Endothelial cell (in vitro differentiated cells): ENCODE results near the gene MCOLN3. TPM values are rescaled to one million over a fixed set of nuclear protein-coding genes. Genes with fewer than 3 reads are reported as not detected.
"Not testable (repeated sequence)": the region's sequence is repeated elsewhere in the genome, so short reads cannot be mapped to it uniquely, and the experiment has no call there.

Experiments used
- DNase-seq: peaks from one replicate; pipeline ENCODE4 v3.0.0; 2021; ENCODE audit warnings: low spot score
- H3K27ac Mint-ChIP-seq: one replicate; pipeline ENCODE4 v1.8.0; 2021; ENCODE audit warnings: mixed read lengths, inconsistent platforms; ENCODE audit not compliant: unreplicated experiment
- H3K27me3 Mint-ChIP-seq: one replicate; pipeline ENCODE4 v1.8.0; 2021; ENCODE audit warnings: mild to moderate bottlenecking, moderate library complexity, mixed read lengths, inconsistent platforms; ENCODE audit not compliant: unreplicated experiment
- H3K36me3 Mint-ChIP-seq: one replicate; pipeline ENCODE4 v1.8.0; 2021; ENCODE audit warnings: mild to moderate bottlenecking, low read depth, mixed read lengths, inconsistent platforms; ENCODE audit not compliant: unreplicated experiment
- H3K4me1 Mint-ChIP-seq: one replicate; pipeline ENCODE4 v1.8.0; 2021; ENCODE audit warnings: mild to moderate bottlenecking, mixed read lengths, inconsistent platforms; ENCODE audit not compliant: unreplicated experiment
- H3K4me3 Mint-ChIP-seq: one replicate; pipeline ENCODE4 v1.8.0; 2021; ENCODE audit warnings: mild to moderate bottlenecking, mixed read lengths, inconsistent platforms; ENCODE audit not compliant: unreplicated experiment
- H3K9me3 Mint-ChIP-seq: one replicate; pipeline ENCODE4 v1.8.0; 2021; ENCODE audit warnings: mixed read lengths, inconsistent platforms; ENCODE audit not compliant: unreplicated experiment
- total RNA-seq: library from RNA; stranded (reverse); fragmentation: NEBNext Ultra II Directional; extraction: Animal tissue kit (Norgen Biotek cat#: 25700); gene quantifications from one replicate; pipeline ENCODE4 v1.2.1, GENCODE V29; 2021; ENCODE audit not compliant: unreplicated experiment
- TF ChIP-seq, protein P1 (sequence below): fragments of 200-600 bp; sonication (generic); IDR thresholded peaks from one replicate; pipeline ENCODE4 v1.5.0; 2021; ENCODE audit warnings: antibody characterized with exemption; ENCODE audit not compliant: unreplicated experiment

MCOLN3 gene
- total RNA-seq, 1 donor from 2014 or later = 0.90 TPM

DNA sequence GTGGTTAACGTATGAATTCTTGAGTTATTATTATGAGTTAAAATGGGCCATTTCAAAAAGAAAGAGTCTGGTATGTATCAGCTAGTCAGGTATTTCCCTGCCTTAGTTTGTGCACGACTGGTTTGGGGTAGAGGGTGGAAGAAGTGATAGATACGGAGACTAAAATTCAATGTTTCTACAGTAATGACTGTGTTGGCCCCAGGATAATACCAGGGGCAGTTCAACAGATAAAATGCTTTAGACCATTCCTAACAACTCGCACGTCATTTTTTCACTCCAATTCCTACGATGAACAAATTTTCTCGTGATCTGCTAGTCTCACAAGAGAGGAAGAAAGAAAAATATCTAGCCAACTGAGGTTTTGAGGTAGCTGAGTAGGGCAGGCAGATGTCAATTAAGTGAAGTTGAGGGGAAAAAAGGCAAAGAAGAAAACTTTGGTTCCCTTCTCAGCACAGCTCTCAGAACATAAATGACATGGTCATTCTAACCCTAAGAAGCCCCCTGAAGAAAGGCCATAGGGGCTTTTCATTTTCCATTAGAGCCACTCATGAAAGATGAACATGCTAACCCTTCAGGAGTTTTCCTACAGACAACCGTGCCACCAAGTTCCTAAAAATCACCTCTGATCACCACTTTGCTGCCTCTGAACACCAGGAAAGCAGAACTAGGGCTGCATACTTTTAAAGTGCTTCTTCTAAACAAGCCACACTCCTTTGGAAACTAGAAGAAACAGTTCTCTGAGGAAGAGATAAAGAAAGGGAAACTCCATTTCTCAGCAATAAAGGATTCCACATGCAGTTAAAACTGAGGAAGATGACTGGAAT is 57.0 kb downstream of the MCOLN3 start:
- H3K27ac Mint-ChIP-seq = no peak overlapping the region
- H3K27me3 Mint-ChIP-seq = peaks cover 6% of the 10 kb centered on the region
- no peaks in the 10 kb centered on the region for H3K36me3 Mint-ChIP-seq
- no peaks in the 10 kb centered on the region for H3K9me3 Mint-ChIP-seq
- no peak for DNase-seq
- H3K4me3 Mint-ChIP-seq = no peak overlapping the region
- H3K4me1 Mint-ChIP-seq = peaks cover 7% of the 10 kb centered on the region
- TF ChIP-seq, protein P1, sequence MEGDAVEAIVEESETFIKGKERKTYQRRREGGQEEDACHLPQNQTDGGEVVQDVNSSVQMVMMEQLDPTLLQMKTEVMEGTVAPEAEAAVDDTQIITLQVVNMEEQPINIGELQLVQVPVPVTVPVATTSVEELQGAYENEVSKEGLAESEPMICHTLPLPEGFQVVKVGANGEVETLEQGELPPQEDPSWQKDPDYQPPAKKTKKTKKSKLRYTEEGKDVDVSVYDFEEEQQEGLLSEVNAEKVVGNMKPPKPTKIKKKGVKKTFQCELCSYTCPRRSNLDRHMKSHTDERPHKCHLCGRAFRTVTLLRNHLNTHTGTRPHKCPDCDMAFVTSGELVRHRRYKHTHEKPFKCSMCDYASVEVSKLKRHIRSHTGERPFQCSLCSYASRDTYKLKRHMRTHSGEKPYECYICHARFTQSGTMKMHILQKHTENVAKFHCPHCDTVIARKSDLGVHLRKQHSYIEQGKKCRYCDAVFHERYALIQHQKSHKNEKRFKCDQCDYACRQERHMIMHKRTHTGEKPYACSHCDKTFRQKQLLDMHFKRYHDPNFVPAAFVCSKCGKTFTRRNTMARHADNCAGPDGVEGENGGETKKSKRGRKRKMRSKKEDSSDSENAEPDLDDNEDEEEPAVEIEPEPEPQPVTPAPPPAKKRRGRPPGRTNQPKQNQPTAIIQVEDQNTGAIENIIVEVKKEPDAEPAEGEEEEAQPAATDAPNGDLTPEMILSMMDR = no peak

DNA sequence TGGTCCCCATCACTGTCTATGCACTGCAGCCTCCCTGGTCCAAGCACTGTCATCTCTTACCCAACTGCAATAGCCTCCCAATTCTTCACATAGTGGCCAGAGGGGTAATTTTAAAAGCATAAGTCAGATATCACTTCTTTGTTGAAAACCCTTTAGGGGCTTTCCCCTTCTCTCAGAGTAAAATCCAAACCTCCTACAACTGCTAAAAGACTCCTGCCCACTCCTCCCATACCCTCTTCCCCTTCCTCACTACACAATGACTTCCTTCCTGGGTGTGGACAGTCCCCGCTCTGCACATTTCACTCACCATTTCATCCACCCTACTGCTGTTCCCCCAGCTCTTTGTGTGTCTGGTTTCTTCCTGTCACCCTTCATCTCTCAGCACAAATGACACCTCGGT is 59.7 kb downstream of the MCOLN3 start:
- Mint-ChIP-seq H3K36me3 (no peaks in the 10 kb centered on the region), H3K4me1 (peaks cover 13% of the 10 kb centered on the region), H3K27me3 (peaks cover 2% of the 10 kb centered on the region), H3K4me3 (no peak overlapping the region), H3K27ac (no peak overlapping the region), H3K9me3 (no peaks in the 10 kb centered on the region)
- no peak for DNase-seq
- TF ChIP-seq, protein P1 = no peak

DNA sequence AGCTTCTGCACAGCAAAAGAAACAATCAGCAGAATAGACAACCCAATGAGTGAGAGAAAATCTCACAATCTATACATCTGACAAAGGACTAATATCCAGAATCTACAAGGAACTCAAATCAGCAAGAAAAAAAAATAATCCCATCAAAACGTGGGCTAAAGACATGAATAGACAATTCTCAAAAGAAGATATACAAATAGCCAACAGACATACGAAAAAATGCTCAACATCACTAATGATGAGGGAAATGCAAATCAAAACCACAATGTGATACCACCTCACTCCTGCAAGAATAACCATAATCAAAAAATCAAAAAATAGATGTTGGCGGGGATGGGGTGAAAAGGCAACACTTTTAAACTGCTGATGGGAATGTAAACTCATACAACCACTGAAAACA is 61.7 kb downstream of the MCOLN3 start:
- not testable (repeated sequence) for H3K27me3 Mint-ChIP-seq, H3K9me3 Mint-ChIP-seq, H3K4me3 Mint-ChIP-seq, H3K36me3 Mint-ChIP-seq, H3K27ac Mint-ChIP-seq, DNase-seq
- H3K4me1 Mint-ChIP-seq = peaks cover 13% of the 10 kb centered on the region

DNA sequence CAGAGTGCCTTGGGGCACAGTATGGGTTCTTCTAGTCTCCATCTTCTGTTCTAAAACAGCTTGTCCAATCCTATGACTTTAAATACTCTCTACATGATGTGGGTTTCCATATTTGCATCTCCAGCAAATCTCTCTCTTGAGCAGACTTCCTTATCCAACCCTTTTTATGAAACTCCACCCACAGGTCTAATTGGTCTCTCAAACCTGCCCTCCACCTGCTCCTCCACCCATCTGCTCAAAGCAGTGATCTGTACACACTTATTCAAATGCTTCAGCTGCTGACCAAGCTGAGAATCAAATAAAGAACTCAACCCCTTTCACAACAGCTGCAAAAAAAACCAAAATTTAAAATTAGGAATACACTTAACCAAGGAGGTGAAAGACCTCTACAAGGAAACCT is 62.9 kb downstream of the MCOLN3 start:
- H3K9me3 Mint-ChIP-seq = no peaks in the 10 kb centered on the region
- H3K27me3 Mint-ChIP-seq = peaks cover 2% of the 10 kb centered on the region
- DNase-seq = no peak
- TF ChIP-seq, protein P1 = no peak
- no peaks in the 10 kb centered on the region for H3K36me3 Mint-ChIP-seq
- no peak overlapping the region for H3K4me3 Mint-ChIP-seq
- peaks cover 13% of the 10 kb centered on the region for H3K4me1 Mint-ChIP-seq
- H3K27ac Mint-ChIP-seq = no peak overlapping the region

DNA sequence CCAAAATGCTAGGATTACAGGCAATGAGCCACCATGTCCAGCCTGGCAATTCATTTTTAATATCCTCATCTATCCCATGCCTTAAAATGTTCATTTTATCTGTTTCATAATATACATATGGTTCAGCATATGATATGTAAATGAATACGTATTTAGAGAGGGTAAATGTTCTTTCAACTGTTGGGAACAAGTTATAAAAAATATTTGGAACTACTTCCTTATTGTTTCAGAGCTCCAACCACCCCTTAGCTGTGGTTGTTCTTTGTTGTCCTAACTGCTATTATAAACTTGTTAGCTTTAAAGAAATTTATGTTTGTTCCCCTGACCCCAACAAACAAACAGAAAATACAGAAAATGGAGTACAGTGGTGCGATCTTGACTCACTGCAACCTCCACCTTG is 65.9 kb downstream of the MCOLN3 start:
- no peak overlapping the region for H3K4me3 Mint-ChIP-seq
- TF ChIP-seq, protein P1 = no peak
- H3K27me3 Mint-ChIP-seq = no peaks in the 10 kb centered on the region
- no peaks in the 10 kb centered on the region for H3K9me3 Mint-ChIP-seq
- H3K4me1 Mint-ChIP-seq = peaks cover 6% of the 10 kb centered on the region
- no peaks in the 10 kb centered on the region for H3K36me3 Mint-ChIP-seq
- H3K27ac Mint-ChIP-seq = no peak overlapping the region
- no peak for DNase-seq
